HAP-1 (cell line): ENCODE measurements around the gene NAT14.
"Not testable (repeated sequence)": the region's sequence is repeated elsewhere in the genome, so short reads cannot be mapped to it uniquely, and the experiment has no call there.

Experiments
- DNase-seq, 2 experiments: peaks; one replicate each; pipeline ENCODE4 v3.0.0-alpha.2; 2016 to 2020; ENCODE audit warnings: low spot score in 2 of 2
- H3K27me3 ChIP-seq: fragments of 250-450 bp; sonication (Bioruptor Pico); 2 replicates; pipeline ENCODE4 v1.5.1; 2020; ENCODE audit warnings: low read depth, mild to moderate bottlenecking, moderate library complexity
- H3K36me3 ChIP-seq: fragments of 250-450 bp; sonication (Bioruptor Pico); replicated peaks from 2 replicates; pipeline ENCODE4 v1.5.1; 2020; ENCODE audit warnings: mild to moderate bottlenecking
- H3K4me1 ChIP-seq: fragments of 250-450 bp; sonication (Bioruptor Pico); 2 replicates; pipeline ENCODE4 v1.5.1; 2020; ENCODE audit warnings: mild to moderate bottlenecking
- H3K4me3 ChIP-seq: fragments of 250-450 bp; sonication (Bioruptor Pico); 2 replicates; pipeline ENCODE4 v1.5.1; 2020; ENCODE audit warnings: mild to moderate bottlenecking, moderate library complexity
- H3K9me3 ChIP-seq: fragments of 250-450 bp; sonication (Bioruptor Pico); 2 replicates; pipeline ENCODE4 v1.5.1; 2020; ENCODE audit warnings: mild to moderate bottlenecking, moderate library complexity
- in situ Hi-C: fragments of 300-500 bp; cut with MboI; formaldehyde crosslinking; loops from 3 replicates; pipeline ENCODE4 v1.14.3; 2020; ENCODE audit warnings: low sequenced_read_pairs, inconsistent platforms, mixed read lengths

NAT14 gene

GRCh38 chr19:55491546-55492360 lies 6.8 kb downstream of the NAT14 start:
- in situ Hi-C loops: no loop called here
- peaks cover 2% of the 10 kb centered on the region; the same call in 1 of the 2 replicates for H3K36me3 ChIP-seq
- no peak overlapping the region for H3K4me3 ChIP-seq
- no peaks in the 10 kb centered on the region; the same call in 1 of the 2 replicates for H3K4me1 ChIP-seq
- no peaks in the 10 kb centered on the region for H3K9me3 ChIP-seq
- no peak for DNase-seq
- 0 out of 2 replicates have a peak, but pooled peaks cover 5% of the 10 kb centered on the region for H3K27me3 ChIP-seq

GRCh38 chr19:55492362-55492944 lies 7.5 kb downstream of the NAT14 start:
- Histone ChIP-seq H3K36me3 (no peaks in the 10 kb centered on the region; the same call in 1 of the 2 replicates), H3K9me3 (no peaks in the 10 kb centered on the region), H3K4me1 (no peaks in the 10 kb centered on the region; the same call in 1 of the 2 replicates), H3K27me3 (0 out of 2 replicates have a peak, but pooled peaks cover 5% of the 10 kb centered on the region), H3K4me3 (no peak overlapping the region)
- in situ Hi-C loops: no loop called here
- no peak for DNase-seq

GRCh38 chr19:55493052-55493644 lies 8.2 kb downstream of the NAT14 start:
- Histone ChIP-seq H3K36me3 (no peaks in the 10 kb centered on the region), H3K27me3 (0 out of 2 replicates have a peak, but pooled peaks cover 5% of the 10 kb centered on the region), H3K9me3 (no peaks in the 10 kb centered on the region), H3K4me1 (no peaks in the 10 kb centered on the region), H3K4me3 (no peak overlapping the region)
- in situ Hi-C loops: no loop called here
- DNase-seq: no peak

- no peak for DNase-seq
- Histone ChIP-seq H3K36me3 (no peaks in the 10 kb centered on the region), H3K27me3 (0 out of 2 replicates have a peak, but pooled peaks cover 5% of the 10 kb centered on the region), H3K9me3 (no peaks in the 10 kb centered on the region), H3K4me3 (no peak overlapping the region), H3K4me1 (no peaks in the 10 kb centered on the region)
- in situ Hi-C loops: no loop called here
These were observed 8.7 kb downstream of the NAT14 start for GRCh38 chr19:55493645-55494171.

DNA sequence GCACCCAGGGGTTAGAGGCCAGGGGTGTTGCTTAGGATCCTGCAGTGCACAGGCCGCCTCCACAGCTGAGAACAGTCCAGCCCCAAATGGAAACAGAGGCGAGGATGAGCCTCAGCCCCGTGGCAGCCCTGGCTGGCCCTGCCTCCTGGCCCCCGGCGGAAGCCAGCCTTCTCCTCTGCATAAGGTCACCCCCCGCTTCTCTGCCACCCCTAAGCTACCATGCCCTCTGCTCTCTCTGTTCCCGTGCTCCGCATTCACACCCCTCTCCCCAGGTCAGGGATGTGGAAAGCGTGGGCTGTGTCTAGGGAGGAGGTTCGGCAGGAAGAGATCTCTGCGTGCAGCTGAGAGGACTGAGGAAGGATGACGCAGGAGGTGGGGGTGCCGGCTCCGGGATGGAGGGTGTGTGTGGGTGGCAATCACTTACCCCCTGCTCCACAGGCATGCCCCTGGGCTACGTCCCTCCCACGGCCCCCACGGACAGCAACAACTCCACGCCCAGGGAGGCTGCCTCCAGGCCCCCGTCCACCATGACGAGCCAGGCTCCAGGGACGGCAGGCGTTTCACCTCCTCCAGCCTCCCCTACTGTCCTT lies 9.3 kb downstream of the NAT14 start:
- DNase-seq: no peak
- Histone ChIP-seq H3K9me3 (no peaks in the 10 kb centered on the region), H3K4me1 (no peaks in the 10 kb centered on the region), H3K36me3 (no peaks in the 10 kb centered on the region), H3K4me3 (no peak overlapping the region), H3K27me3 (0 out of 2 replicates have a peak, but pooled peaks cover 5% of the 10 kb centered on the region)
- in situ Hi-C loops: no loop called here

GRCh38 chr19:55495646-55496349 lies 10.8 kb downstream of the NAT14 start:
- peak in 1 of 2 experiments; percentile 63 for DNase-seq
- H3K36me3 ChIP-seq: no peaks in the 10 kb centered on the region
- no peaks in the 10 kb centered on the region for H3K4me1 ChIP-seq
- H3K9me3 ChIP-seq: no peaks in the 10 kb centered on the region
- no peak overlapping the region for H3K4me3 ChIP-seq
- in situ Hi-C loops: no loop called here
- H3K27me3 ChIP-seq: 0 out of 2 replicates have a peak, but pooled peaks cover 5% of the 10 kb centered on the region

DNA sequence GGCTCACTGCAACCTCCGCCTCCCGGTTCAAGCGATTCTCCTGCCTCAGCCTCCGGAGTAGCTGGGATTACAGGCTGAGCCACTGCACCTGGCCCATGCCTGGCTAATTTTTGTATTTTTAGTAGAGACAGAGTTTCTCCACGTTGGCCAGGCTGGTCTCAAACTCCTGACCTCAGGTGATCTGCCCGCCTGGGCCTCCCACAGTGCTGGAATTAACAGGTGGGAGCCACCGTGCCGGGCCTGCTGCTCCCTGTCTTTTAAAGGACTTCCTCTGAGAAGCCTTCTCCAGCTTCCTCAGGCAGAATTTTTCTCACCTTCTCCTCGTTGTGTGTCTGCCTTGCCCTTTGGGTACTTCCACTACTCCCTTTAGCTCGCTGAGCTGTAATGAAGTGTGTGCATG lies 11.8 kb downstream of the NAT14 start:
- DNase-seq, H3K9me3 ChIP-seq, in situ Hi-C loops, H3K27me3 ChIP-seq, H3K36me3 ChIP-seq, H3K4me3 ChIP-seq, H3K4me1 ChIP-seq: not testable (repeated sequence)

DNA sequence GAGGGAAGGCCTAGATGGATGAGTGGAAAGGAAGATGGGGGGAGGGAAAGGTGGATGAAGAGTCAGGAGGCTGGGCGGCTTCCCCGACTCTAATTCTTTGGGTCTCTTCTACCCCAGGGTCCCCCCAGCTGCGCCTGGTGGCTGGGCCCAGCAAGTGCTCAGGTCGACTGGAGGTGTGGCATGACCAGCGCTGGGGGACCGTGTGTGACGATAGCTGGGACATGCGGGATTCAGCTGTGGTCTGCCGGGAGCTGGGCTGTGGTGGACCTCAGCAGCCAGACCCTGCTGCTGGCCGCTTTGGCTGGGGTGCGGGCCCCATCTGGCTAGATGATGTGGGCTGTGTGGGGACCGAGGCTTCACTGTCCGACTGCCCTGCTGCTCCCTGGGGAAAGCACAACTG lies 12.8 kb downstream of the NAT14 start:
- no peak for DNase-seq
- in situ Hi-C loops: no loop called here
- H3K27me3 ChIP-seq: no peaks in the 10 kb centered on the region

GRCh38 chr19:55498246-55498840 lies 13.4 kb downstream of the NAT14 start:
- DNase-seq: no peak
- no peak overlapping the region for H3K4me3 ChIP-seq
- in situ Hi-C loops: no loop called here

More for the DNA sequence above, 12.8 kb downstream of the NAT14 start:
- no peak overlapping the region for H3K4me3 ChIP-seq
- H3K9me3 ChIP-seq: no peaks in the 10 kb centered on the region
- H3K4me1 ChIP-seq: no peaks in the 10 kb centered on the region
- H3K36me3 ChIP-seq: no peaks in the 10 kb centered on the region

GRCh38 chr19:55500368-55500952 lies 15.5 kb downstream of the NAT14 start:
- DNase-seq: no peak
- no peak overlapping the region for H3K4me3 ChIP-seq
- in situ Hi-C loops: no loop called here
- no peaks in the 10 kb centered on the region for H3K27me3 ChIP-seq
- no peaks in the 10 kb centered on the region for H3K4me1 ChIP-seq
- no peaks in the 10 kb centered on the region for H3K36me3 ChIP-seq
- H3K9me3 ChIP-seq: no peaks in the 10 kb centered on the region

More at GRCh38 chr19:55498246-55498840, 13.4 kb downstream of the NAT14 start:
- no peaks in the 10 kb centered on the region for H3K36me3 ChIP-seq
- H3K9me3 ChIP-seq: no peaks in the 10 kb centered on the region
- no peaks in the 10 kb centered on the region for H3K27me3 ChIP-seq
- no peaks in the 10 kb centered on the region for H3K4me1 ChIP-seq

DNA sequence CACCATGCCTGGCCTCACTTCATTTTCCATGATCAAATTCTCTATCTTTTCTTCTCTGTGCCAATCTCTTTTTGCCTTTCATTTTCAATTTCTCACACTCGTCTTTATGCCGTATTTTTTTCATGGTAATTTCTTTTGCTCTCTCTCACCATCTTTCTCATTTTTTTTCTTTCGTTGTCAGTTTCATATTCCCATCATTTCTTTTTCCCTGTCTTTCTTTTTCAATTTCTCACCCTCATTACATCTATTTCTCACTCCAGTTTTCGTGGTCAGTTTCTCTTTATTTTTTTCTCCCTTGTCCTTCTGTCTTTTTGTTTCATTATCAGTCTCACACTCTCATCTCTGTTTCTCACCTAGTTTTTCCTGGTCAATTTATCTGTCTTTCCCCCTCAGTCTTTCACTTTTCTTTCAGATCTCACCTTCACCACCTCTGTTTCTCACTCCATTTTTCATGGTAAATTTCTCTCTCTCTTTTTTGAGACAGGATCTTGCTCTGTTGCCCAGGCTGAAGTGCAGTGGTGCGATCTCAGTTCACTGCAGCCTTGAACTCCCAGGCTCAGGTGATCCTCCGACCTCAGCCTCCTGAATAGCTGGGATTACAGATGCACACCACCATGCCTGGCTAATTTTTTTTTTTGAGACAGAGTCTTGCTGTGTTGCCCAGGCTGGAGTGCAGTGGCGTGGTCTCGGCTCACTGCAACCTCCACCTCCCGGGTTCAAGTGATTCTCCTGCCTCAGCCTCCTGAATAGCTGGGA lies 17.4 kb downstream of the NAT14 start:
- Histone ChIP-seq H3K9me3 (no peaks in the 10 kb centered on the region), H3K4me3 (no peak overlapping the region), H3K27me3 (no peaks in the 10 kb centered on the region), H3K4me1 (no peaks in the 10 kb centered on the region), H3K36me3 (no peaks in the 10 kb centered on the region)
- no peak for DNase-seq
- in situ Hi-C loops: no loop called here

DNA sequence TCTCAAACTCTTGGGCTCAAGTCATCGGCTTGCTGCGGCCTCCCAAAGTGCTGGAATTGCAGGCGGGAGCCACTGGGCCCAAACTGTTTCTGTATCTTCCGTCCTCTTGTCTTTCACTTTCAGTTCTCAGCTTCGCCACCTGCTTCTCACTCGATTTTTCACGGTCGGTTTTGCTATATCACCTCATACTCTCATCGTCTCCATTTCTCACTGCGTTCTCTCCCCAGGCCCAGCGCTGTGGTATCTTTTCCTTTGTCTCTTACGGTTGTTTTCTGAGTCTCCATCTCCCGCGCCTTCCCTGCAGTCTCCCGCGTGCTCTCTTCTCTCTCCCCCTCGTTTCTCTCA lies 18.1 kb downstream of the NAT14 start:
- DNase-seq: no peak
- in situ Hi-C loops: no loop called here
- Histone ChIP-seq H3K27me3 (no peaks in the 10 kb centered on the region), H3K36me3 (no peaks in the 10 kb centered on the region), H3K4me1 (no peaks in the 10 kb centered on the region), H3K9me3 (no peaks in the 10 kb centered on the region), H3K4me3 (no peak overlapping the region)
